Cardiac fibroblast (primary cell): ENCODE measurements around the gene GGT5.

ENCODE experiments used
- DNase-seq, 2 donors: peaks; one replicate each; pipeline versions ENCODE4 v3.0.0 to v3.0.0-alpha.2; 2010; ENCODE audit warnings: low read depth in 2 of 2
- H3K4me3 ChIP-seq, 2 donors: replicated peaks in 1 of 2; 1 replicate in 1 of 2; 2 replicates in 1 of 2; pipeline ENCODE4 v1.5.1; 2011; ENCODE audit warnings: low read depth in 2 of 2, low read length in 2 of 2, mild to moderate bottlenecking in 2 of 2, moderate library complexity in 1 of 2
- CTCF ChIP-seq: IDR thresholded peaks from one replicate; pipeline ENCODE4 v1.5.1; 2011; ENCODE audit warnings: low read depth, mild to moderate bottlenecking, low read length, inconsistent platforms

Gene GGT5

GRCh38 chr22:24187731-24188644, 56.9 kb downstream of the GGT5 start:
- no peak for DNase-seq
- H3K4me3 ChIP-seq, result no peak overlapping the region
- TF ChIP-seq CTCF, result no peak

GRCh38 chr22:24186892-24187670, 57.8 kb downstream of the GGT5 start:
- no peak overlapping the region for H3K4me3 ChIP-seq
- no peak for DNase-seq
- TF ChIP-seq CTCF, result no peak

GRCh38 chr22:24186352-24186740, 58.5 kb downstream of the GGT5 start:
- no peak for TF ChIP-seq CTCF
- no peak overlapping the region for H3K4me3 ChIP-seq
- DNase-seq, result no peak

- TF ChIP-seq CTCF, result no peak
- H3K4me3 ChIP-seq, result no peak overlapping the region
- no peak for DNase-seq
Measured at GRCh38 chr22:24185501-24186351, 59.2 kb downstream of the GGT5 start.

GRCh38 chr22:24185001-24185500, 59.8 kb downstream of the GGT5 start:
- no peak for TF ChIP-seq CTCF
- DNase-seq, result no peak

More at GRCh38 chr22:24185001-24185500, 59.8 kb downstream of the GGT5 start:
- H3K4me3 ChIP-seq, result no peak overlapping the region
